GM12878 (cell line): ENCODE data around the gene FANCF. TPM values are rescaled to one million over a fixed set of nuclear protein-coding genes. Genes with fewer than 3 reads are reported as not detected.
A peak's percentile ranks its signal among the peaks of the same experiment; 100 is the strongest.

Experiments used
- ASH2L ChIP-seq: fragments of 300-600, 200-600 bp; sonication (generic); IDR thresholded peaks from 2 replicates; pipeline ENCODE4 v1.6.1; 2017; ENCODE audit warnings: low read depth, mild to moderate bottlenecking, borderline replicate concordance
- ATF3 ChIP-seq: IDR thresholded peaks from 2 replicates; pipeline ENCODE4 v1.6.1; 2011; ENCODE audit warnings: low read depth, mild to moderate bottlenecking, low read length, moderate library complexity, borderline replicate concordance; ENCODE audit errors: extremely low read depth
- ATF7 ChIP-seq: fragments of 450-650 bp; IDR thresholded peaks from 2 replicates; pipeline ENCODE4 v1.6.1; 2016; ENCODE audit warnings: low read depth, mild to moderate bottlenecking
- BCLAF1 ChIP-seq: fragments of 450-650 bp; IDR thresholded peaks from 2 replicates; pipeline ENCODE4 v1.6.1; 2017; ENCODE audit warnings: antibody characterized with exemption, mild to moderate bottlenecking, moderate library complexity
- CBX3 ChIP-seq: fragments of 200-600 bp; sonication (generic); IDR thresholded peaks from 2 replicates; pipeline ENCODE4 v1.6.1; 2016; ENCODE audit warnings: low read depth, borderline replicate concordance
- CHD2 ChIP-seq: IDR thresholded peaks from 2 replicates; pipeline ENCODE4 v1.6.1; 2011; ENCODE audit warnings: low read depth, low read length, improper control_type of control experiment, borderline replicate concordance
- CREB1 ChIP-seq: IDR thresholded peaks from 2 replicates; pipeline ENCODE4 v1.6.1; 2012; ENCODE audit warnings: low read depth, mild to moderate bottlenecking, inconsistent platforms
- EED ChIP-seq: sonication (generic); IDR thresholded peaks from 2 replicates; pipeline ENCODE4 v1.6.1; 2016; ENCODE audit warnings: antibody characterized with exemption, low read depth
- ELK1 ChIP-seq: IDR thresholded peaks from 2 replicates; pipeline ENCODE4 v1.6.1; 2012; ENCODE audit warnings: low read depth, low read length, improper control_type of control experiment
- IKZF2 ChIP-seq, 2 experiments: fragments of 450-650 bp; IDR thresholded peaks; 2 replicates each; pipeline ENCODE4 v1.6.1; 2017; ENCODE audit warnings: mild to moderate bottlenecking in 2 of 2, moderate library complexity in 2 of 2
- IRF3 ChIP-seq: fragments of 450-650 bp; IDR thresholded peaks from 2 replicates; pipeline ENCODE4 v1.6.1; 2014; ENCODE audit warnings: mild to moderate bottlenecking
- KAT2A ChIP-seq: conservative IDR thresholded peaks from 2 replicates; pipeline ENCODE4 v1.6.1; 2011; ENCODE audit warnings: low read depth, low read length; ENCODE audit not compliant: control insufficient read depth
- KDM1A ChIP-seq: fragments of 200-600 bp; sonication (generic); IDR thresholded peaks from 2 replicates; pipeline ENCODE4 v1.6.1; 2016; ENCODE audit warnings: borderline replicate concordance
- NFYB ChIP-seq: IDR thresholded peaks from 2 replicates; pipeline ENCODE4 v1.6.1; 2011; ENCODE audit warnings: low read depth, mild to moderate bottlenecking, low read length, improper control_type of control experiment, moderate library complexity; ENCODE audit not compliant: insufficient read depth
- POLR2AphosphoS2 ChIP-seq: IDR thresholded peaks from 2 replicates; pipeline ENCODE4 v1.6.1; 2011; ENCODE audit warnings: low read depth, mild to moderate bottlenecking, low read length, improper control_type of control experiment, moderate library complexity
- RCOR1 ChIP-seq: conservative IDR thresholded peaks from 2 replicates; pipeline ENCODE4 v1.6.1; 2012; ENCODE audit warnings: low read depth, low read length, improper control_type of control experiment
- RFX5 ChIP-seq: IDR thresholded peaks from 2 replicates; pipeline ENCODE4 v1.6.1; 2011; ENCODE audit warnings: low read depth, low read length, improper control_type of control experiment
- SMAD5 ChIP-seq: IDR thresholded peaks from 2 replicates; pipeline ENCODE4 v1.6.1; 2016; ENCODE audit warnings: antibody characterized with exemption, low read depth
- STAT1 ChIP-seq: fragments of 450-650 bp; conservative IDR thresholded peaks from 2 replicates; pipeline ENCODE4 v1.6.1; 2014; ENCODE audit warnings: antibody characterized with exemption, mild to moderate bottlenecking
- ZBTB4 ChIP-seq: fragments of 450-650 bp; formaldehyde crosslinking; IDR thresholded peaks from 2 replicates; pipeline ENCODE4 v1.4.0; 2022; ENCODE audit warnings: mild to moderate bottlenecking, moderate library complexity
- ZNF274 ChIP-seq: IDR thresholded peaks from one replicate; pipeline ENCODE4 v1.8.0; 2011; ENCODE audit not compliant: insufficient read length, insufficient read depth
- ZSCAN29 ChIP-seq: fragments of 450-650 bp; IDR thresholded peaks from 2 replicates; pipeline ENCODE4 v1.6.1; 2017; ENCODE audit warnings: mild to moderate bottlenecking, moderate library complexity
- polyA plus RNA-seq, 11 experiments: library from polyadenylated mRNA; depleted of rRNA in 4 of 11; unstranded in 6 of 11; stranded (reverse) in 5 of 11; fragments of >200 nt; fragmentation: Nextera tagmentation in 4 of 11; fragmentation: Illumina TruSeq in 1 of 11; extraction: Ambion mirVana in 4 of 11; extraction: Trizol in 1 of 11; gene quantifications; 1 replicate in 1 of 11; 2 replicates in 10 of 11; pipeline versions ENCODE4 v1.2.1 to v1.2.3, GENCODE V29; 2011 to 2016; ENCODE audit warnings: inconsistent platforms in 2 of 11, missing spikeins in 2 of 11, low read depth in 1 of 11
- total RNA-seq, 4 experiments: library from RNA; depleted of rRNA in 3 of 4; stranded (reverse); fragments of >200 nt in 3 of 4; fragmentation: Illumina TruSeq in 1 of 4; extraction: Trizol in 1 of 4; gene quantifications; 2 replicates each; pipeline versions ENCODE4 v1.2.1 to v1.2.3, GENCODE V29; 2013 to 2021

The FANCF gene
- total and polyA plus RNA-seq, 10 of the 15 experiments (the other 5 are each of a cell fraction or from before 2014, with no cell fraction given), result 1.6 to 19.9 (median 12.2) TPM

GRCh38 chr11:22674470-22675439 is 49.1 kb upstream of the FANCF start (continued):
- TF ChIP-seq ELK1 (no peak), STAT1 (no peak), IRF3 (no peak), CBX3 (no peak), ZNF274 (no peak), KDM1A (no peak), SMAD5 (no peak), CHD2 (no peak), IKZF2 (IDR thresholded peaks at IDR 0.05) (peak; percentile 30 to 51; a peak in 1 of 4 replicates), ATF3 (no peak), CREB1 (no peak), POLR2AphosphoS2 (no peak), KAT2A (no peak), BCLAF1 (no peak), ASH2L (no peak), EED (no peak), NFYB (peak; percentile 69), RFX5 (no peak), ATF7 (peak; percentile 86), ZSCAN29 (no peak), RCOR1 (no peak), ZBTB4 (CRISPR knock-in tag) (no peak)
